A375 (cell line): ENCODE measurements around the gene CCDC157. TPM values are rescaled to one million over a fixed set of nuclear protein-coding genes. Genes with fewer than 3 reads are reported as not detected.

Experiments
- small RNA-seq: library from RNA; depleted of rRNA; stranded (forward); fragments of <200 nt; gene quantifications from one replicate; pipeline ENCODE3, GENCODE V24; 2014
- total RNA-seq: library from RNA; depleted of rRNA; stranded (reverse); fragments of >200 nt; shearing (Covaris generic); gene quantifications from 2 replicates; pipeline ENCODE4 v1.2.3, GENCODE V29; 2014; rRNA removed

CCDC157 gene
- 1.8 and 4.1 TPM in 2 replicates for total RNA-seq

GRCh38 chr22:30356449-30357235 lies at the start of gene CCDC157, which contains the start of gene SF3A1:
TSS of gene CCDC157 (plus strand) at chr22:30357007. CDS start at chr22:30366001, 8,994 bp downstream.
TSS of gene SF3A1 (minus strand) at chr22:30356894. CDS start at chr22:30356792, 102 bp downstream.

GRCh38 chr22:30326706-30327362 lies 30.0 kb upstream of the CCDC157 start, which contains the start of gene TBC1D10A:
TSS of gene TBC1D10A (minus strand) at chr22:30326941. CDS start at chr22:30326881, 60 bp downstream.

GRCh38 chr22:30386960-30387827 lies 30.4 kb downstream of the CCDC157 start, which contains the start of gene RNF215:
TSS of gene RNF215 (minus strand) at chr22:30387411. CDS start at chr22:30387313, 98 bp downstream.

GRCh38 chr22:30396871-30397655 lies 40.3 kb downstream of the CCDC157 start, which contains the start of gene SEC14L2:
TSS of gene SEC14L2 (plus strand) at chr22:30397018. CDS start at chr22:30397117, 99 bp downstream.

GRCh38 chr22:30425616-30426387 lies 69.0 kb downstream of the CCDC157 start, which contains the start of gene MTFP1:
TSS of gene MTFP1 (plus strand) at chr22:30425768. CDS start at chr22:30425880, 112 bp downstream.

Small RNAs within 50 kb of the gene (small RNA-seq; reads per million reads assigned to genes)
- gene AC004832.3 (not detected), gene RNU6-564P (not detected)

Other genes starting within 250 kb of the CCDC157 start
- gene LIF, start 110.2 kb upstream of the CCDC157 start, total RNA-seq, result 40.2 and 43.6 TPM in 2 replicates
- gene OSM, start 90.2 kb upstream of the CCDC157 start, total RNA-seq, result 0.13 TPM in 1 of 2 replicates, not detected in the other
- 1.2 and 2.6 TPM in 2 replicates for gene CASTOR1, start 67.5 kb upstream of the CCDC157 start, total RNA-seq
- 9.5 and 11.5 TPM in 2 replicates for gene TBC1D10A, start 30.1 kb upstream of the CCDC157 start, total RNA-seq
- gene SF3A1, start 113 bp upstream of the CCDC157 start, total RNA-seq, result 63.5 and 78.7 TPM in 2 replicates
- 14.9 and 18.2 TPM in 2 replicates for gene RNF215, start 30.4 kb downstream of the CCDC157 start, total RNA-seq
- 9.6 and 11.2 TPM in 2 replicates for gene SEC14L2, start 40.0 kb downstream of the CCDC157 start, total RNA-seq
- 29.2 and 37.1 TPM in 2 replicates for gene MTFP1, start 68.8 kb downstream of the CCDC157 start, total RNA-seq
- not detected in 2 replicates for gene SEC14L3, start 115.0 kb downstream of the CCDC157 start, total RNA-seq
- gene SEC14L4, start 148.7 kb downstream of the CCDC157 start, total RNA-seq, result 1.9 and 2.1 TPM in 2 replicates
- not detected in 2 replicates for gene SEC14L6, start 189.7 kb downstream of the CCDC157 start, total RNA-seq
- not detected in 2 replicates for gene GAL3ST1, start 217.7 kb downstream of the CCDC157 start, total RNA-seq
- 137 and 144 TPM in 2 replicates for gene PES1, start 234.9 kb downstream of the CCDC157 start, total RNA-seq